Measurements from ENCODE around the gene MYO9B. TPM values are rescaled to one million over a fixed set of nuclear protein-coding genes. Genes with fewer than 3 reads are reported as not detected.
A peak's percentile ranks its signal among the peaks of the same experiment; 100 is the strongest.

The MYO9B gene
- total and polyA plus RNA-seq, 2 of the 13 experiments (the other 11 are each of a cell fraction or from before 2014, with no cell fraction given), result 18.0 to 18.3 TPM

DNA sequence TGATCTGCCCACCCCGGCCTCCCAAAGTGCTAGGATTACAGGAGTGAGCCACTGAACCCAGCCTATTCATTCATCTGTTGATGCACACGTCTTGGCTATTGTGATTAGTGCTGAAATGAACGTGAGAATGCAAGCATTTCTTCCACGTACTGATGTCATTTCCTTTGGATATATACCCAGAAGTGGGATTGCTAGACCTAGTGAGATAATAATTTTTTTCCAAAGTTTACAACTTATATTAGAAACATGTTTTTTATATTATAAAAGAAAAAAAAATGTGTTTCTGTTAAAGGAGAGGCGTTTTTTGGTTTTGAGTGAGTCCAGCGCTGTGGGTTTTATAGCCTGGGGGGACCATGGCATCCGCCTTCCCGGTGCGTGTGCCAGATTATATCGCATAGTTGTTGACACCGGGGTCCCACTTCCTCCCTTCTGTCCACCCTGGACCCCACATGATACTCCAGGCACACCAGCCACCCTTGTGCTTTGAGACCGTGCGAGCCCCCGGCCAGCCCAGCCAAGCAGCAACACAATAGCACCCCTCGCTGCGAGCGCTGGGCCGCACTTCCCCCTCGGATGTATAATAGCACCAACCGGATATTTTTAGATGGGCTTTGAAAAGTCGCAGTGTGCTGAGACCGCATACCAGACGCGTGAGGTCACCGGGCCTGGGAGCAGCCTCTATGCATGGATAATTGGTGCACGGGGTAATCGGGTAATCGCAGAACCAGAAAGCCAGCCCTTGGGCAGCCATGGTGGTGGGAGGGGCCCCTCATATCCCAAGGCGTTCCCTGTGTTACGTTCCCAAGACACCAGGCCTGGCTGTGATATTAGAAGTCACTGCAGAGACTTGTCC lies 59.6 kb downstream of the MYO9B start (continued):
- TF ChIP-seq, protein P1, sequence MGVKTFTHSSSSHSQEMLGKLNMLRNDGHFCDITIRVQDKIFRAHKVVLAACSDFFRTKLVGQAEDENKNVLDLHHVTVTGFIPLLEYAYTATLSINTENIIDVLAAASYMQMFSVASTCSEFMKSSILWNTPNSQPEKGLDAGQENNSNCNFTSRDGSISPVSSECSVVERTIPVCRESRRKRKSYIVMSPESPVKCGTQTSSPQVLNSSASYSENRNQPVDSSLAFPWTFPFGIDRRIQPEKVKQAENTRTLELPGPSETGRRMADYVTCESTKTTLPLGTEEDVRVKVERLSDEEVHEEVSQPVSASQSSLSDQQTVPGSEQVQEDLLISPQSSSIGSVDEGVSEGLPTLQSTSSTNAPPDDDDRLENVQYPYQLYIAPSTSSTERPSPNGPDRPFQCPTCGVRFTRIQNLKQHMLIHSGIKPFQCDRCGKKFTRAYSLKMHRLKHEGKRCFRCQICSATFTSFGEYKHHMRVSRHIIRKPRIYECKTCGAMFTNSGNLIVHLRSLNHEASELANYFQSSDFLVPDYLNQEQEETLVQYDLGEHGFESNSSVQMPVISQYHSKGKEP (CRISPR knock-in tag; IDR thresholded peaks at IDR 0.05), result no peak
- TF ChIP-seq YY1 (IDR thresholded peaks at IDR 0.05; ENCODE audit: insufficient read depth, insufficient replicate concordance, low read depth, low read length), result peak; percentile 43
- TF ChIP-seq, protein P2, sequence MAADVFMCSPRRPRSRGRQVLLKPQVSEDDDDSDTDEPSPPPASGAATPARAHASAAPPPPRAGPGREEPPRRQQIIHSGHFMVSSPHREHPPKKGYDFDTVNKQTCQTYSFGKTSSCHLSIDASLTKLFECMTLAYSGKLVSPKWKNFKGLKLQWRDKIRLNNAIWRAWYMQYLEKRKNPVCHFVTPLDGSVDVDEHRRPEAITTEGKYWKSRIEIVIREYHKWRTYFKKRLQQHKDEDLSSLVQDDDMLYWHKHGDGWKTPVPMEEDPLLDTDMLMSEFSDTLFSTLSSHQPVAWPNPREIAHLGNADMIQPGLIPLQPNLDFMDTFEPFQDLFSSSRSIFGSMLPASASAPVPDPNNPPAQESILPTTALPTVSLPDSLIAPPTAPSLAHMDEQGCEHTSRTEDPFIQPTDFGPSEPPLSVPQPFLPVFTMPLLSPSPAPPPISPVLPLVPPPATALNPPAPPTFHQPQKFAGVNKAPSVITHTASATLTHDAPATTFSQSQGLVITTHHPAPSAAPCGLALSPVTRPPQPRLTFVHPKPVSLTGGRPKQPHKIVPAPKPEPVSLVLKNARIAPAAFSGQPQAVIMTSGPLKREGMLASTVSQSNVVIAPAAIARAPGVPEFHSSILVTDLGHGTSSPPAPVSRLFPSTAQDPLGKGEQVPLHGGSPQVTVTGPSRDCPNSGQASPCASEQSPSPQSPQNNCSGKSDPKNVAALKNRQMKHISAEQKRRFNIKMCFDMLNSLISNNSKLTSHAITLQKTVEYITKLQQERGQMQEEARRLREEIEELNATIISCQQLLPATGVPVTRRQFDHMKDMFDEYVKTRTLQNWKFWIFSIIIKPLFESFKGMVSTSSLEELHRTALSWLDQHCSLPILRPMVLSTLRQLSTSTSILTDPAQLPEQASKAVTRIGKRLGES (CRISPR knock-in tag; IDR thresholded peaks at IDR 0.05; ENCODE audit: borderline replicate concordance), result no peak
- TF ChIP-seq, protein P3, sequence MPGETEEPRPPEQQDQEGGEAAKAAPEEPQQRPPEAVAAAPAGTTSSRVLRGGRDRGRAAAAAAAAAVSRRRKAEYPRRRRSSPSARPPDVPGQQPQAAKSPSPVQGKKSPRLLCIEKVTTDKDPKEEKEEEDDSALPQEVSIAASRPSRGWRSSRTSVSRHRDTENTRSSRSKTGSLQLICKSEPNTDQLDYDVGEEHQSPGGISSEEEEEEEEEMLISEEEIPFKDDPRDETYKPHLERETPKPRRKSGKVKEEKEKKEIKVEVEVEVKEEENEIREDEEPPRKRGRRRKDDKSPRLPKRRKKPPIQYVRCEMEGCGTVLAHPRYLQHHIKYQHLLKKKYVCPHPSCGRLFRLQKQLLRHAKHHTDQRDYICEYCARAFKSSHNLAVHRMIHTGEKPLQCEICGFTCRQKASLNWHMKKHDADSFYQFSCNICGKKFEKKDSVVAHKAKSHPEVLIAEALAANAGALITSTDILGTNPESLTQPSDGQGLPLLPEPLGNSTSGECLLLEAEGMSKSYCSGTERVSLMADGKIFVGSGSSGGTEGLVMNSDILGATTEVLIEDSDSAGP (CRISPR knock-in tag; IDR thresholded peaks at IDR 0.05; ENCODE audit: borderline replicate concordance), result peak; percentile 38; the same call in 1 of the 2 replicates
- TF ChIP-seq ZNF33B (CRISPR knock-in tag; IDR thresholded peaks at IDR 0.05), result no peak
- no peak for TF ChIP-seq ZNF674 (CRISPR knock-in tag; IDR thresholded peaks at IDR 0.05; ENCODE audit: low read depth)
- TF ChIP-seq, protein P4, sequence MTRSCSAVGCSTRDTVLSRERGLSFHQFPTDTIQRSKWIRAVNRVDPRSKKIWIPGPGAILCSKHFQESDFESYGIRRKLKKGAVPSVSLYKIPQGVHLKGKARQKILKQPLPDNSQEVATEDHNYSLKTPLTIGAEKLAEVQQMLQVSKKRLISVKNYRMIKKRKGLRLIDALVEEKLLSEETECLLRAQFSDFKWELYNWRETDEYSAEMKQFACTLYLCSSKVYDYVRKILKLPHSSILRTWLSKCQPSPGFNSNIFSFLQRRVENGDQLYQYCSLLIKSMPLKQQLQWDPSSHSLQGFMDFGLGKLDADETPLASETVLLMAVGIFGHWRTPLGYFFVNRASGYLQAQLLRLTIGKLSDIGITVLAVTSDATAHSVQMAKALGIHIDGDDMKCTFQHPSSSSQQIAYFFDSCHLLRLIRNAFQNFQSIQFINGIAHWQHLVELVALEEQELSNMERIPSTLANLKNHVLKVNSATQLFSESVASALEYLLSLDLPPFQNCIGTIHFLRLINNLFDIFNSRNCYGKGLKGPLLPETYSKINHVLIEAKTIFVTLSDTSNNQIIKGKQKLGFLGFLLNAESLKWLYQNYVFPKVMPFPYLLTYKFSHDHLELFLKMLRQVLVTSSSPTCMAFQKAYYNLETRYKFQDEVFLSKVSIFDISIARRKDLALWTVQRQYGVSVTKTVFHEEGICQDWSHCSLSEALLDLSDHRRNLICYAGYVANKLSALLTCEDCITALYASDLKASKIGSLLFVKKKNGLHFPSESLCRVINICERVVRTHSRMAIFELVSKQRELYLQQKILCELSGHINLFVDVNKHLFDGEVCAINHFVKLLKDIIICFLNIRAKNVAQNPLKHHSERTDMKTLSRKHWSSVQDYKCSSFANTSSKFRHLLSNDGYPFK (CRISPR knock-in tag; IDR thresholded peaks at IDR 0.05; ENCODE audit: borderline replicate concordance), result no peak
- TF ChIP-seq FOXJ3 (CRISPR knock-in tag; IDR thresholded peaks at IDR 0.05; ENCODE audit: borderline replicate concordance), result no peak
- TF ChIP-seq NR2F6 (IDR thresholded peaks at IDR 0.05), result no peak
- peak; percentile 40; the same call in 1 of the 2 replicates for TF ChIP-seq NR2F6 (CRISPR knock-in tag; IDR thresholded peaks at IDR 0.05)
- no peak for TF ChIP-seq KLF9 (CRISPR knock-in tag; IDR thresholded peaks at IDR 0.05; ENCODE audit: low read depth)
- TF ChIP-seq ZNF598 (CRISPR knock-in tag; IDR thresholded peaks at IDR 0.05; ENCODE audit: borderline replicate concordance), result no peak
- TF ChIP-seq PHF20 (CRISPR knock-in tag; IDR thresholded peaks at IDR 0.05), result no peak
- no peak for TF ChIP-seq ZBTB7A (CRISPR knock-in tag; IDR thresholded peaks at IDR 0.05)
